Measurements from ENCODE around the gene NCKAP5. TPM values are rescaled to one million over a fixed set of nuclear protein-coding genes. Genes with fewer than 3 reads are reported as not detected.

The NCKAP5 gene
- total and polyA plus RNA-seq, 2 of the 13 experiments (the other 11 are each of a cell fraction or from before 2014, with no cell fraction given) = 0.01 TPM; not detected in 1

DNA sequence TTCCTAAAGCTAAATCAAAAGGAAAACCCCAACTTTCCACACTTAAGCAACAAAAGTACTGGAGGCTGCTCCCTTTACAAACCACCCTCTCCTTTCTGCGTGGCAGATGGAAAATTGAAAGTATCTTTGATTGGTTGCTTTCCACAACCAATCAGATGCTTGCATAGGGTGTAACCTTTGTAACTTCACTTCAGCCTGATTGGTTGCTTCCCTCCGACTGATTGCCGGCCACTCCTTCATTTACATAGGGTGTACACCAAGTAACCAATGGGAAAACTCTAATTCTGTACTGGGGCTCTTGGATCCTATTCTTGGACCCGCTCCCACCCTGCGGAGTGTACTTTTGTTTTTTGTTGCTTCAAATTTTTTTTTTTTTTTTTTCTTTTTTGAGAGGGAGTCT lies 297.7 kb downstream of the NCKAP5 start:
- Histone ChIP-seq H3K4me1 (ENCODE audit: insufficient read depth, low read length) (no peaks in the 10 kb centered on the region), H3K36me3 (replicated peaks in 1 of 2; ENCODE audit: control insufficient read depth in 1 of 2, insufficient read depth in 2 of 2, low read length in 2 of 2) (no peaks in the 10 kb centered on the region), H4K20me1 (ENCODE audit: insufficient read depth, low read length) (no peaks in the 10 kb centered on the region), H3K9ac (ENCODE audit: insufficient read depth, low read depth, low read length) (no peak overlapping the region), H3K27me3 (ENCODE audit: control insufficient read depth in 1 of 2, insufficient read depth in 2 of 2, low read length in 2 of 2) (0 out of 5 replicates have a peak, but pooled peaks cover 0 to 3% of the 10 kb centered on the region in 2 experiments), H3K27ac (ENCODE audit: extremely low read length, insufficient read depth, low read length) (no peak overlapping the region), H3K4me3 (replicated peaks in 1 of 3; ENCODE audit: insufficient read depth in 1 of 3, low read depth in 2 of 3, low read length in 3 of 3) (no peak overlapping the region), H3K9me3 (ENCODE audit: low read length) (no peaks in the 10 kb centered on the region), H2AFZ (ENCODE audit: low read length) (no peak overlapping the region), H3K79me2 (ENCODE audit: insufficient read depth, low read length) (no peaks in the 10 kb centered on the region), H3K4me2 (ENCODE audit: low read depth, low read length) (no peak overlapping the region)
- TF ChIP-seq, protein P1, sequence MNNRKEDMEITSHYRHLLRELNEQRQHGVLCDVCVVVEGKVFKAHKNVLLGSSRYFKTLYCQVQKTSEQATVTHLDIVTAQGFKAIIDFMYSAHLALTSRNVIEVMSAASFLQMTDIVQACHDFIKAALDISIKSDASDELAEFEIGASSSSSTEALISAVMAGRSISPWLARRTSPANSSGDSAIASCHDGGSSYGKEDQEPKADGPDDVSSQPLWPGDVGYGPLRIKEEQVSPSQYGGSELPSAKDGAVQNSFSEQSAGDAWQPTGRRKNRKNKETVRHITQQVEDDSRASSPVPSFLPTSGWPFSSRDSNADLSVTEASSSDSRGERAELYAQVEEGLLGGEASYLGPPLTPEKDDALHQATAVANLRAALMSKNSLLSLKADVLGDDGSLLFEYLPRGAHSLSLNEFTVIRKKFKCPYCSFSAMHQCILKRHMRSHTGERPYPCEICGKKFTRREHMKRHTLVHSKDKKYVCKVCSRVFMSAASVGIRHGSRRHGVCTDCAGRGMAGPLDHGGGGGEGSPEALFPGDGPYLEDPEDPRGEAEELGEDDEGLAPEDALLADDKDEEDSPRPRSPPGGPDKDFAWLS (CRISPR knock-in tag; IDR thresholded peaks at IDR 0.05; ENCODE audit: borderline replicate concordance) = no peak
- ChIA-PET POLR2A (no interaction called here), CTCF (ENCODE audit: low intra/inter-chr PET ratio, low total read pairs) (no interaction called here)
- no TSS peak for BruUV-seq (replicated peaks)
- FAIRE-seq = no peak
- intact Hi-C loops (cut with micrococcal nuclease; ENCODE audit: unreplicated experiment) = no loop called here
- no peak for ATAC-seq
- in situ Hi-C loops (cut with HindIII; ENCODE audit: extremely low pct_ligation_motif_present, low pct_unique_long_range_greater_than_20kb) = no loop called here
- WGBS (ENCODE audit: low lambda C conversion rate) = 58% methylated on average over 5 of the region's 5 CpGs
- no peak for DNase-seq (ENCODE audit: low spot score)

DNA sequence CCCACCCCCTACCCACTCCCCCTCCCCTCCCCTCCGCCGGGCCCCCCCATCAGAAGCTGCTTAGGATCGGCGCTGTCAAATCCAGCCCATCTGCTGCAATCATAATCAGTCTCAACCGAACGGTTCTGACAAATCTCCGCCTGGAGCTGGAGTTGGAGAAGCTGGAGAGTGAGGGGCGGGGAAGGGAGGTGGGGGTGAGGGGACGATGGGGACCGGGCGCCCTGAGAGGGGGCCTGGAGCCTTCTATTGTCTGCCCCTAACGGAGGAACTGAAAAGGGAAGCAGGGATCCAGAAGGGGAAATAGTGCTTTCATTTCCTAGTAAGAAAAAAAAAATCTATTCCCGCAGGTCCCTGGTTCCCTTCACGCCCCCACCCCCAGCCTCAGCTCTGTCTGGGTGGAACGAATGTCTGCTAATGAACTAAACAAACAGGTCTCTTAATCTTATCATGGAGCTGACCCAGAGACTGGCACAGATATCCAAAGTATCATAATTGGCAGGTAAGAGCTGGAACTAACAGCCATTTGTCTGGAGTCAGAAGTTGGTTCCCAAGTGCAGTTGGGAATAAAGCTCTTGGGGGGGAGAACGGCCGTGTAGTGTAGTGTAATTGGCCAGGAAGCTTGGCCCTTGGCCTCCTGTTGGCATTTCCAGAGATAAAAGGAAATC lies 301.2 kb downstream of the NCKAP5 start:
- in situ Hi-C loops (cut with HindIII; ENCODE audit: extremely low pct_ligation_motif_present, low pct_unique_long_range_greater_than_20kb) (no loop called here), intact Hi-C loops (cut with micrococcal nuclease; ENCODE audit: unreplicated experiment) (no loop called here)
- H3K27ac ChIP-seq (ENCODE audit: extremely low read length, insufficient read depth, low read length) = no peak overlapping the region
- no peak overlapping the region for H3K9ac ChIP-seq (ENCODE audit: insufficient read depth, low read depth, low read length)
- no peak overlapping the region for H2AFZ ChIP-seq (ENCODE audit: low read length)
- TF ChIP-seq, protein P2, sequence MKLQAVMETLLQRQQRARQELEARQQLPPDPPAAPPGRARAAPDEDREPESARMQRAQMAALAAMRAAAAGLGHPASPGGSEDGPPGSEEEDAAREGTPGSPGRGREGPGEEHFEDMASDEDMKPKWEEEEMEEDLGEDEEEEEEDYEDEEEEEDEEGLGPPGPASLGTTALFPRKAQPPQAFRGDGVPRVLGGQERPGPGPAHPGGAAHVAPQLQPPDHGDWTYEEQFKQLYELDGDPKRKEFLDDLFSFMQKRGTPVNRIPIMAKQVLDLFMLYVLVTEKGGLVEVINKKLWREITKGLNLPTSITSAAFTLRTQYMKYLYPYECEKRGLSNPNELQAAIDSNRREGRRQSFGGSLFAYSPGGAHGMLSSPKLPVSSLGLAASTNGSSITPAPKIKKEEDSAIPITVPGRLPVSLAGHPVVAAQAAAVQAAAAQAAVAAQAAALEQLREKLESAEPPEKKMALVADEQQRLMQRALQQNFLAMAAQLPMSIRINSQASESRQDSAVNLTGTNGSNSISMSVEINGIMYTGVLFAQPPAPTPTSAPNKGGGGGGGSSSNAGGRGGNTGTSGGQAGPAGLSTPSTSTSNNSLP (IDR thresholded peaks at IDR 0.05; ENCODE audit: low read depth, low read length) = no peak
- TF ChIP-seq, protein P3, sequence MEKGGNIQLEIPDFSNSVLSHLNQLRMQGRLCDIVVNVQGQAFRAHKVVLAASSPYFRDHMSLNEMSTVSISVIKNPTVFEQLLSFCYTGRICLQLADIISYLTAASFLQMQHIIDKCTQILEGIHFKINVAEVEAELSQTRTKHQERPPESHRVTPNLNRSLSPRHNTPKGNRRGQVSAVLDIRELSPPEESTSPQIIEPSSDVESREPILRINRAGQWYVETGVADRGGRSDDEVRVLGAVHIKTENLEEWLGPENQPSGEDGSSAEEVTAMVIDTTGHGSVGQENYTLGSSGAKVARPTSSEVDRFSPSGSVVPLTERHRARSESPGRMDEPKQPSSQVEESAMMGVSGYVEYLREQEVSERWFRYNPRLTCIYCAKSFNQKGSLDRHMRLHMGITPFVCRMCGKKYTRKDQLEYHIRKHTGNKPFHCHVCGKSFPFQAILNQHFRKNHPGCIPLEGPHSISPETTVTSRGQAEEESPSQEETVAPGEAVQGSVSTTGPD (CRISPR knock-in tag; IDR thresholded peaks at IDR 0.05) = no peak
- TF ChIP-seq ZNF30 (CRISPR knock-in tag; IDR thresholded peaks at IDR 0.05) (no peak), CBX1 (IDR thresholded peaks at IDR 0.05; ENCODE audit: low read depth) (no peak), ZNF496 (CRISPR knock-in tag; IDR thresholded peaks at IDR 0.05; ENCODE audit: insufficient replicate concordance) (no peak), ZNF34 (CRISPR knock-in tag; IDR thresholded peaks at IDR 0.05; ENCODE audit: borderline replicate concordance) (no peak)
- TF ChIP-seq, protein P4, sequence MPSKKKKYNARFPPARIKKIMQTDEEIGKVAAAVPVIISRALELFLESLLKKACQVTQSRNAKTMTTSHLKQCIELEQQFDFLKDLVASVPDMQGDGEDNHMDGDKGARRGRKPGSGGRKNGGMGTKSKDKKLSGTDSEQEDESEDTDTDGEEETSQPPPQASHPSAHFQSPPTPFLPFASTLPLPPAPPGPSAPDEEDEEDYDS (CRISPR knock-in tag; IDR thresholded peaks at IDR 0.05) = no peak
- TF ChIP-seq, protein P5, sequence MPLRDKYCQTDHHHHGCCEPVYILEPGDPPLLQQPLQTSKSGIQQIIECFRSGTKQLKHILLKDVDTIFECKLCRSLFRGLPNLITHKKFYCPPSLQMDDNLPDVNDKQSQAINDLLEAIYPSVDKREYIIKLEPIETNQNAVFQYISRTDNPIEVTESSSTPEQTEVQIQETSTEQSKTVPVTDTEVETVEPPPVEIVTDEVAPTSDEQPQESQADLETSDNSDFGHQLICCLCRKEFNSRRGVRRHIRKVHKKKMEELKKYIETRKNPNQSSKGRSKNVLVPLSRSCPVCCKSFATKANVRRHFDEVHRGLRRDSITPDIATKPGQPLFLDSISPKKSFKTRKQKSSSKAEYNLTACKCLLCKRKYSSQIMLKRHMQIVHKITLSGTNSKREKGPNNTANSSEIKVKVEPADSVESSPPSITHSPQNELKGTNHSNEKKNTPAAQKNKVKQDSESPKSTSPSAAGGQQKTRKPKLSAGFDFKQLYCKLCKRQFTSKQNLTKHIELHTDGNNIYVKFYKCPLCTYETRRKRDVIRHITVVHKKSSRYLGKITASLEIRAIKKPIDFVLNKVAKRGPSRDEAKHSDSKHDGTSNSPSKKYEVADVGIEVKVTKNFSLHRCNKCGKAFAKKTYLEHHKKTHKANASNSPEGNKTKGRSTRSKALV (CRISPR knock-in tag; IDR thresholded peaks at IDR 0.05) = no peak
- ChIA-PET CTCF (ENCODE audit: low intra/inter-chr PET ratio, low total read pairs) (no interaction called here), POLR2A (no interaction called here)
- no peaks in the 10 kb centered on the region for H3K9me3 ChIP-seq (ENCODE audit: low read length)
- H3K36me3 ChIP-seq (replicated peaks in 1 of 2; ENCODE audit: control insufficient read depth in 1 of 2, insufficient read depth in 2 of 2, low read length in 2 of 2) = no peaks in the 10 kb centered on the region
- no peak for DNase-seq (ENCODE audit: low spot score)
- 3% methylated on average over 17 of the region's 17 CpGs for WGBS (ENCODE audit: low lambda C conversion rate)
- BruUV-seq (replicated peaks) = no TSS peak
- H3K4me1 ChIP-seq (ENCODE audit: insufficient read depth, low read length) = no peaks in the 10 kb centered on the region
- no peaks in the 10 kb centered on the region for H3K79me2 ChIP-seq (ENCODE audit: insufficient read depth, low read length)
- FAIRE-seq = no peak
- H3K4me2 ChIP-seq (ENCODE audit: low read depth, low read length) = no peak overlapping the region
- no peak overlapping the region for H3K4me3 ChIP-seq (replicated peaks in 1 of 3; ENCODE audit: insufficient read depth in 1 of 3, low read depth in 2 of 3, low read length in 3 of 3)
- no peak for ATAC-seq
- no peaks in the 10 kb centered on the region for H4K20me1 ChIP-seq (ENCODE audit: insufficient read depth, low read length)
- H3K27me3 ChIP-seq (ENCODE audit: control insufficient read depth in 1 of 2, insufficient read depth in 2 of 2, low read length in 2 of 2) = 0 out of 5 replicates have a peak, but pooled peaks cover 0 to 3% of the 10 kb centered on the region in 2 experiments

Data from HepG2 (cell line).